SK-N-SH treated with all-trans-retinoic acid at 6 μM for 48 hours (cell line): ENCODE results near the gene MUTYH.
"Not testable (repeated sequence)": the region's sequence is repeated elsewhere in the genome, so short reads cannot be mapped to it uniquely, and the experiment has no call there.

ENCODE experiments used
- ATAC-seq: fragments of 200-7000 bp; cut with Tn5 transposase; 3 replicates; pipeline ENCODE4 v1.9.1; 2020; ENCODE audit warnings: mild to moderate bottlenecking, moderate library complexity
- CSDC2 ChIP-seq: fragments of 250-450 bp; sonication (Bioruptor Pico); IDR thresholded peaks from 2 replicates; pipeline ENCODE4 v1.5.0; 2020; ENCODE audit warnings: mild to moderate bottlenecking, moderate library complexity
- ESRRG ChIP-seq: fragments of 250-450 bp; sonication (Bioruptor Pico); IDR thresholded peaks from 2 replicates; pipeline ENCODE4 v1.6.1; 2021; ENCODE audit warnings: mild to moderate bottlenecking
- OSR1 ChIP-seq: fragments of 250-450 bp; sonication (Bioruptor Pico); IDR thresholded peaks from 2 replicates; pipeline ENCODE4 v1.8.0; 2022; ENCODE audit warnings: moderate library complexity, mild to moderate bottlenecking, inconsistent platforms
- PPARA ChIP-seq: fragments of 250-450 bp; sonication (Bioruptor Pico); IDR thresholded peaks from 2 replicates; pipeline ENCODE4 v1.5.0; 2020; ENCODE audit warnings: mild to moderate bottlenecking, borderline replicate concordance
- RARB ChIP-seq: fragments of 250-450 bp; sonication (Bioruptor Pico); IDR thresholded peaks from 2 replicates; pipeline ENCODE4 v1.8.0; 2021; ENCODE audit warnings: mild to moderate bottlenecking, moderate library complexity
- SNAI2 ChIP-seq: fragments of 250-450 bp; sonication (Bioruptor Pico); IDR thresholded peaks from 2 replicates; pipeline ENCODE4 v1.5.0; 2020; ENCODE audit warnings: mild to moderate bottlenecking, moderate library complexity
- TOX ChIP-seq: fragments of 250-450 bp; sonication (Bioruptor Pico); IDR thresholded peaks from 2 replicates; pipeline ENCODE4 v1.8.0; 2021; ENCODE audit warnings: mild to moderate bottlenecking, moderate library complexity, borderline replicate concordance
- ZC3H10 ChIP-seq: fragments of 250-450 bp; sonication (Bioruptor Pico); IDR thresholded peaks from 2 replicates; pipeline ENCODE4 v1.5.1; 2021; ENCODE audit warnings: mild to moderate bottlenecking, moderate library complexity
- ZFP30 ChIP-seq: fragments of 450-650 bp; formaldehyde crosslinking; IDR thresholded peaks from 2 replicates; pipeline ENCODE4 v1.5.0; 2022; ENCODE audit warnings: mild to moderate bottlenecking, moderate library complexity
- ZNF8 ChIP-seq: fragments of 450-650 bp; formaldehyde crosslinking; IDR thresholded peaks from 2 replicates; pipeline ENCODE4 v1.5.0; 2020; ENCODE audit warnings: mild to moderate bottlenecking, moderate library complexity
- TF ChIP-seq, protein P1 (sequence below): fragments of 250-450 bp; sonication (Bioruptor Pico); IDR thresholded peaks from 2 replicates; pipeline ENCODE4 v1.5.1; 2020; ENCODE audit warnings: low read depth, mild to moderate bottlenecking, moderate library complexity
- TF ChIP-seq, protein P2 (sequence below): fragments of 250-450 bp; sonication (Bioruptor Pico); IDR thresholded peaks from 2 replicates; pipeline ENCODE4 v1.5.1; 2021; ENCODE audit warnings: mild to moderate bottlenecking, moderate library complexity
- TF ChIP-seq, protein P3 (sequence below): fragments of 250-450 bp; sonication (Bioruptor Pico); IDR thresholded peaks from 2 replicates; pipeline ENCODE4 v1.8.0; 2021; ENCODE audit warnings: low read depth, mild to moderate bottlenecking, moderate library complexity, borderline replicate concordance

The MUTYH gene

DNA sequence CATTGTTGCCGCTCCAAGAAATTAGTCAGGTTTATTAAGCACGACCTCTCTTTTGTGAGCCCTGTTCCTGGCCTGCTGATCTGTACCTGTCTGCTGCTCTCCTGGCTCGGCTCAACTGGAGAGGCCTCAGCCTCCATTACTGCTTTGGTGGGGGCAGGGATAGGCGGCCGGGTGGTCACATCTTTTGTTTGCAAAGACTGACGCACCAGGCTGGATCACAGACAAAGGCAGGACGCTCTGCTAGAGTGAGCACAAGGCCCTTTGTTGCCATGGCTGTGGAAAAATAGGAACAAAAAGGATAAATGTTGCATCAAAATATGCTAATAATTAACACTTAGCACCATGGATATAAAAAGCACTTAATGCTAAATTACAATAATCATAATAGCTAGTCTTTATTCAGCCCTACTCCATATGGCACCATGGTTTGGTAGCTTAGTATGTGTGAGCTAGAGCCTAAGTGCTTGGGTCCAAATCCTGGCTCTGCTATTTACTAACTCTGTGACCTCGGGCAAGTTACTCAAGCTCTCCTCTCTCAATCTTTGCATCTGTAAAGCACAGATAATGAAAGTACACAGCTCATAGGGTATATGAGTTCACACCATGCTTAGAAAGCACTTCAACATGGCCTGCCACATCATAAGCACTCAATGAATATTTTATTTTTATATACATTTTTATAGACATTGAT is 42.4 kb downstream of the MUTYH start (continued):
- TF ChIP-seq PPARA = no peak
- TF ChIP-seq, protein P1, sequence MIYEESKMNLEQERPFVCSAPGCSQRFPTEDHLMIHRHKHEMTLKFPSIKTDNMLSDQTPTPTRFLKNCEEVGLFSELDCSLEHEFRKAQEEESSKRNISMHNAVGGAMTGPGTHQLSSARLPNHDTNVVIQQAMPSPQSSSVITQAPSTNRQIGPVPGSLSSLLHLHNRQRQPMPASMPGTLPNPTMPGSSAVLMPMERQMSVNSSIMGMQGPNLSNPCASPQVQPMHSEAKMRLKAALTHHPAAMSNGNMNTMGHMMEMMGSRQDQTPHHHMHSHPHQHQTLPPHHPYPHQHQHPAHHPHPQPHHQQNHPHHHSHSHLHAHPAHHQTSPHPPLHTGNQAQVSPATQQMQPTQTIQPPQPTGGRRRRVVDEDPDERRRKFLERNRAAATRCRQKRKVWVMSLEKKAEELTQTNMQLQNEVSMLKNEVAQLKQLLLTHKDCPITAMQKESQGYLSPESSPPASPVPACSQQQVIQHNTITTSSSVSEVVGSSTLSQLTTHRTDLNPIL = no peak
- TF ChIP-seq, all 23 proteins: peak for 0

DNA sequence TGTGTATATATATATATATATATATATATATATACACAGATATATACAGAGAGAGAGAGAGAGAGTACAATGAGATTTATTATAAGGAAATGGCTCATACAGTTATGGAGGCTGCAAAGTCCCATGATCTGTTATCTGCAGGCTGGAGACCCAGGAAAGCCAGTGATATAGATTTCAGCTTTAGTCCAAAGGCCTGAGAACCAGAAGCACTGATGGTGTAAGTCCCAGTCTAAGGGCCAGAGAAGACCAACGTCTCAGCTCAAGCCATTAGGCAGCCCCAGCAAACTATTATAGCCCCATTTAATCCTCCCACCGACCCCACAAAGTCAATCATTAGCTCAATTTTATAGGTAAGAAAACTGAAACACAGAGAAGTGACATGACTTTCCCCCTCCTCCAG is 48.5 kb downstream of the MUTYH start:
- ATAC-seq = no peak
- no peak for TF ChIP-seq OSR1 (CRISPR knock-in tag)
- TF ChIP-seq ZNF8 (CRISPR knock-in tag) = no peak
- no peak for TF ChIP-seq ESRRG (CRISPR knock-in tag)
- TF ChIP-seq, protein P2, sequence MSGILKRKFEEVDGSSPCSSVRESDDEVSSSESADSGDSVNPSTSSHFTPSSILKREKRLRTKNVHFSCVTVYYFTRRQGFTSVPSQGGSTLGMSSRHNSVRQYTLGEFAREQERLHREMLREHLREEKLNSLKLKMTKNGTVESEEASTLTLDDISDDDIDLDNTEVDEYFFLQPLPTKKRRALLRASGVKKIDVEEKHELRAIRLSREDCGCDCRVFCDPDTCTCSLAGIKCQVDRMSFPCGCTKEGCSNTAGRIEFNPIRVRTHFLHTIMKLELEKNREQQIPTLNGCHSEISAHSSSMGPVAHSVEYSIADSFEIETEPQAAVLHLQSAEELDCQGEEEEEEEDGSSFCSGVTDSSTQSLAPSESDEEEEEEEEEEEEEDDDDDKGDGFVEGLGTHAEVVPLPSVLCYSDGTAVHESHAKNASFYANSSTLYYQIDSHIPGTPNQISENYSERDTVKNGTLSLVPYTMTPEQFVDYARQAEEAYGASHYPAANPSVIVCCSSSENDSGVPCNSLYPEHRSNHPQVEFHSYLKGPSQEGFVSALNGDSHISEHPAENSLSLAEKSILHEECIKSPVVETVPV (CRISPR knock-in tag) = no peak
- TF ChIP-seq ZC3H10 (CRISPR knock-in tag) = no peak
- TF ChIP-seq, protein P3, sequence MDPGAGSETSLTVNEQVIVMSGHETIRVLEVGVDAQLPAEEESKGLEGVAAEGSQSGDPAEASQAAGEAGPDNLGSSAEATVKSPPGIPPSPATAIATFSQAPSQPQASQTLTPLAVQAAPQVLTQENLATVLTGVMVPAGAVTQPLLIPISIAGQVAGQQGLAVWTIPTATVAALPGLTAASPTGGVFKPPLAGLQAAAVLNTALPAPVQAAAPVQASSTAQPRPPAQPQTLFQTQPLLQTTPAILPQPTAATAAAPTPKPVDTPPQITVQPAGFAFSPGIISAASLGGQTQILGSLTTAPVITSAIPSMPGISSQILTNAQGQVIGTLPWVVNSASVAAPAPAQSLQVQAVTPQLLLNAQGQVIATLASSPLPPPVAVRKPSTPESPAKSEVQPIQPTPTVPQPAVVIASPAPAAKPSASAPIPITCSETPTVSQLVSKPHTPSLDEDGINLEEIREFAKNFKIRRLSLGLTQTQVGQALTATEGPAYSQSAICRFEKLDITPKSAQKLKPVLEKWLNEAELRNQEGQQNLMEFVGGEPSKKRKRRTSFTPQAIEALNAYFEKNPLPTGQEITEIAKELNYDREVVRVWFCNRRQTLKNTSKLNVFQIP (CRISPR knock-in tag) = no peak

DNA sequence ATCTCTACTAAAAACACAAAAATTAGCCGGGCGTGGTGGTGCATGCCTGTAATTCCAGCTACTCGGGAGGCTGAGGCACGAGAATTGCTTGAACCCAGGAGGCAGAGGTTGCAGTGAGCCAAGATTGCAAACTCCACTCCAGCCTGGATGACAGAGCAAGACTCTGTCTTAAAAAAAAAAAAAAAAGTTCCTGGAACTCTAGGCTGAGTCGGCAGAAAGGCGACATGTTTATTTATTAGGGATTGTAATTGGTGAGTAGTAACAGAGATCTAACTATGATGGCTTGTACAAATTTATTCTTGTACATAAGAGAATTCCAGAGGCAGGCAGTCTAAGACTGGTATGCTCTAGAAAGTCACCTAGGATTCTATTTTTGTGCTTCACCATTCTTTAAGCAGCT is 49.2 kb downstream of the MUTYH start:
- ATAC-seq = not testable (repeated sequence)

DNA sequence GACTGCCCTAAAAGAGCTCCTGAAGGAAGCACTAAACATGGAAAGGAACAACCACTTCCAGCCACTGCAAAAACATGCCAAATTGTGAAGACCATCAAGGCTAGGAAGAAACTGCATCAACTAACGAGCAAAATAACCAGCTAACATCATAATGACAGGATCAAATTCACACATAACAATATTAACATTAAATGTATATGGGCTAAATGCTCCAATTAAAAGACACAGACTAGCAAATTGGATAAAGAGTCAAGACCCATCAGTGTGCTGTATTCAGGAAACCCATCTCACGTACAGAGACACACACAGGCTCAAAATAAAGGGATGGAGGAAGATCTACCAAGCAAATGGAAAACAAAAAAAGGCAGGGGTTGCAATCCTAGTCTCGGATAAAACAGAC is 53.7 kb downstream of the MUTYH start:
- not testable (repeated sequence) for ATAC-seq

DNA sequence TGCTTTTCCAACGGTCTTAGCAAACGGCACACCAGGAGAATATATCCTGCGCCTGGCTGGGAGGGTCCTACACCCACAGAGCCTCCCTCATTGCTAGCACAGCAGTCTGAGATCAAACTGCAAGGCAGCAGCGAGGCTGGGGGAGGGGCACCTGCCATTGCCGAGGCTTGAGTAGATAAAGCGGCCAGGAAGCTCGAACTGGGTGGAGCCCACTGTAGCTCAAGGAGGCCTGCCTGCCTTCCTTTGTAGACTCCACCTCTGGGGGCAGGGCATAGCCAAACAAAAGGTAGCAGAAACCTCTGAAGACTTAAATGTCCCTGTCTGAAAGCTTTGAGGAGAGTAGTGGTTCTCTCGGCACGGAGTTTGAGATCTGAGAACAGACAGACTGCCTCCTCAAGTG is 55.4 kb downstream of the MUTYH start:
- not testable (repeated sequence) for ATAC-seq

DNA sequence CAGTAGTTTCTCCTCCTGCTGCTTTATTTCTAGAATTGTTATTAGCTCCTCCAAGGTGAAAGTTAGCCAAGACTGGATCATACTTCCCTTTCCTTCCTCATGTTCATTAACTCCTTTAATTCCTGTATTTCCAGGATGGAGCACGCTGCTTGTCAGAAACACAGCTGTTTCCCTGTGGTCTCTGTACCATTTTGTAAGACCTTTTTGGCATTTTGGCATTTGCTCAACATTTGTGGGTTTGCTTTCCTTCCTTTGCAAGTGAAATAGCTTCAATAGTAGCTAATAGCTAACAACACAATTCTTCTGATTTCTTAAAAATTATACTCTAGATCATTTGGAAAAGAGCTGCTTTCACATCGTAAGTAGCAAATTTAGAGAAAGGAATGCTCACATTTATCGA is 57.9 kb downstream of the MUTYH start:
- no peak for ATAC-seq
- TF ChIP-seq SNAI2 (CRISPR knock-in tag) (no peak), ZFP30 (CRISPR knock-in tag) (no peak), TOX (CRISPR knock-in tag) (no peak), CSDC2 (no peak), RARB (CRISPR knock-in tag) (no peak), PPARA (no peak)
- TF ChIP-seq, protein P1 = no peak
